Keratinocyte (primary cell): ENCODE data around the gene ZNF391.

ENCODE experiments used
- CTCF ChIP-seq, 3 experiments: IDR thresholded peaks in 1 of 3; conservative IDR thresholded peaks in 1 of 3; optimal IDR thresholded peaks in 1 of 3; 2 replicates in 2 of 3; 3 replicates in 1 of 3; pipeline versions ENCODE3 to v1.5.1; 2011; ENCODE audit warnings: low read length in 3 of 3, mild to moderate bottlenecking in 3 of 3, moderate library complexity in 2 of 3, control low read depth in 1 of 3, inconsistent platforms in 1 of 3; ENCODE audit not compliant: insufficient read depth in 2 of 3; ENCODE audit errors: extremely low read depth in 1 of 3
- EZH2 ChIP-seq: IDR thresholded peaks from one replicate; pipeline ENCODE4 v1.6.1; 2012; ENCODE audit warnings: inconsistent platforms, mild to moderate bottlenecking, low read length, moderate library complexity

- TF ChIP-seq EZH2 (no peak), CTCF (optimal IDR thresholded peaks at IDR 0.05 in 1 of 3, IDR thresholded peaks at IDR 0.05 in 1 of 3, conservative IDR thresholded peaks at IDR 0.05 in 1 of 3; ENCODE audit: extremely low read depth in 1 of 3, insufficient read depth in 2 of 3, low read length in 3 of 3) (no peak)
Measured at GRCh38 chr6:27451660-27452390, 63.3 kb downstream of the ZNF391 start.
